NCI-H69 (cell line): ENCODE data around the gene OVCH1.

Experiments
- DNase-seq: peaks from one replicate; lab custom pipeline; 2025; lab: John Stamatoyannopoulos, UW

Gene OVCH1

GRCh38 chr12:29497588-29497987, at the start of gene OVCH1:
Gene OVCH1, minus strand, starts transcription at chr12:29497686. Its CDS starts 0 bp downstream, at chr12:29497686.
- DNase-seq: no peak

GRCh38 chr12:29547151-29547632, 49.7 kb upstream of the OVCH1 start:
- DNase-seq: no peak

- no peak for DNase-seq
These were observed 48.5 kb upstream of the OVCH1 start for GRCh38 chr12:29546000-29546399.

- no peak for DNase-seq
These were observed 47.6 kb upstream of the OVCH1 start for GRCh38 chr12:29545102-29545467.

- DNase-seq: no peak
These were observed 47.1 kb upstream of the OVCH1 start for GRCh38 chr12:29544428-29545101.

GRCh38 chr12:29543036-29543435, 45.5 kb upstream of the OVCH1 start:
- DNase-seq: no peak

- no peak for DNase-seq
These were observed 39.8 kb upstream of the OVCH1 start for GRCh38 chr12:29537298-29537697.

GRCh38 chr12:29534935-29535334, 37.4 kb upstream of the OVCH1 start:
- DNase-seq: no peak

GRCh38 chr12:29533815-29534489, 36.5 kb upstream of the OVCH1 start:
- DNase-seq: no peak

- DNase-seq: no peak
These were observed 34.0 kb upstream of the OVCH1 start for GRCh38 chr12:29531471-29531870.

- DNase-seq: no peak
These were observed 33.0 kb upstream of the OVCH1 start for GRCh38 chr12:29530436-29530835.

- no peak for DNase-seq
These were observed 30.7 kb upstream of the OVCH1 start for GRCh38 chr12:29528161-29528560.

GRCh38 chr12:29521951-29522350, 24.5 kb upstream of the OVCH1 start:
- no peak for DNase-seq

- peak; percentile 9 for DNase-seq
These were observed 22.2 kb upstream of the OVCH1 start for GRCh38 chr12:29519585-29520182.

- DNase-seq: no peak
These were observed 20.9 kb upstream of the OVCH1 start for GRCh38 chr12:29518407-29518806.

GRCh38 chr12:29517264-29517663, 19.8 kb upstream of the OVCH1 start:
- DNase-seq: no peak

- DNase-seq: no peak
These were observed 19.0 kb upstream of the OVCH1 start for GRCh38 chr12:29516431-29516875.

- DNase-seq: no peak
These were observed 13.2 kb upstream of the OVCH1 start for GRCh38 chr12:29510591-29511185.

GRCh38 chr12:29509503-29509902, 12.0 kb upstream of the OVCH1 start:
- no peak for DNase-seq

- DNase-seq: no peak
These were observed 11.5 kb upstream of the OVCH1 start for GRCh38 chr12:29508949-29509348.

- DNase-seq: no peak
These were observed 7.6 kb upstream of the OVCH1 start for GRCh38 chr12:29505122-29505521.

GRCh38 chr12:29503283-29503682, 5.8 kb upstream of the OVCH1 start:
- DNase-seq: no peak

- no peak for DNase-seq
These were observed 1.7 kb upstream of the OVCH1 start for GRCh38 chr12:29499235-29499634.
